Mucosa of gallbladder (tissue), 1 donor: ENCODE measurements around the gene IGFBP4. TPM values are rescaled to one million over a fixed set of nuclear protein-coding genes. Genes with fewer than 3 reads are reported as not detected.

Experiments used
- DNase-seq: peaks from one replicate; pipeline ENCODE4 v3.0.0-alpha.2; 2020; ENCODE audit warnings: low spot score
- total RNA-seq: library from RNA; stranded (reverse); gene quantifications from one replicate; pipeline ENCODE4 v1.2.1, GENCODE V29; 2021
- donor health status: DM: no; HTN: no; CAD: no.

IGFBP4 gene
- total RNA-seq, 1 donor from 2014 or later = 351 TPM

DNA sequence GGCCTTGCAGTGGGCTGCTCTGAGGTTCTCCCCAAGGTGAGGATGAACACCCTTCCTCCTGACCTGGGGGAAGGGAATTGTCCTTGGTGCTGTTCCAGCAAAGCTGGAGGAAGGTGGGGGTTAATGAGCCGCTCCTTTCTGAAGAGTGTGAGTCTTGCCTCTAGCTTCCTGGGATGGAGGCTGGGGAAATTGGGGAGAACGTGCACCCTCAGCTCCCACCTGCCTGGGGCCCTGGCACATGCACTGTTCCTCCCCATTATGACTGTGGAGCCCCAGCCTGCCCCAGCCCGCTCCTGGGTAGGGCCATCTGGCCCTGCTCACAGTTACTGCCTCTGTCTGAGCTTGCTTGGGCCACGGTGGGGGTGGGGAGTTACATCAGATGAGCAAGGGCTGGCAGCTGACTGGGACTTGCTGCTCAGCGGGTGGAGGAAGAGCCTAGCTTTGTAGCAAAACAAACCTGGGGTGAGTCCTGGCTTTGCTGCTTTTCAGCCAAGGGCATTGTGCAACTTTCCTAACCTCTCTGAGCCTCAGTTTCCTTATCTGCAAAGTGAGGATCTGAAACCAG, 47.1 kb downstream of the IGFBP4 start:
- DNase-seq = peak; percentile 67

DNA sequence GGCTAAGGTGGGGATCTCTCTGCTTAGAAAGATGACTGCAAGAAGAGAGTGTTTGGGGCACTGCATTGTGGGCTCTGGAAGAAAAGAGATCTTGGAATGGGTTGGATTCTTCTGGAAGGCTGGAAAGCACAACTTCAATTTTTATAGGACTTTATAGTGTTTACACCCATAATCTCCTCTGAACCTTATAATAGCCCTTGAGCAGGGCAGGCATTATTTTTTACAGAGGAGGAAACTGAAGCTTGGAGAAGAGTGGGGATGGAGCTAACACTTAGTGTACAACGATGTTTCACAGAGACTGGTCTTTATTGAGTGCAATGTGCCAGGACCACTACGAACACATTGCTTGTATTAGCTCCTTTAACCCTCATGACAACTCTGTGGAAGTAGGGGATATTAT, 47.7 kb downstream of the IGFBP4 start:
- DNase-seq = no peak

DNA sequence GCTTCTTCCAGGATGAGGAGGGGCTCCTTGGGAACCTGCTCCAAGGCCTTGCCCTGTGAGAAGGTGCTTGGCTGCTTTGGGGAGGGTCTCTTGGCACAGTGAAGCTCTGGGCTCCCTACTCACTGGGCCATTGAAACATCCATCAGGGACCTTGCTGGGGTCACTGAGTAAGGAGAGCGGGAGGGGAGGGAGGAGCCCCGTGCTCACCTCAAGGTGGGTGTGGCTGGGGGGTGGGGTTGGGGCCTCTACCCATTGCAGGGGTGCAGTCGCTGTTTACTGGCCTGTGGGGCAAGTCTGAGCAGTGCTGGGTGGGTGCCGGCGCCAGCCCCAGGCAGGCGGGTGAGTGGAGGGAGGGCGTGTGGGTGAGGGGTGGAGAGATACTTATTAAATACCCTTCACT, 48.2 kb downstream of the IGFBP4 start:
- DNase-seq = no peak

DNA sequence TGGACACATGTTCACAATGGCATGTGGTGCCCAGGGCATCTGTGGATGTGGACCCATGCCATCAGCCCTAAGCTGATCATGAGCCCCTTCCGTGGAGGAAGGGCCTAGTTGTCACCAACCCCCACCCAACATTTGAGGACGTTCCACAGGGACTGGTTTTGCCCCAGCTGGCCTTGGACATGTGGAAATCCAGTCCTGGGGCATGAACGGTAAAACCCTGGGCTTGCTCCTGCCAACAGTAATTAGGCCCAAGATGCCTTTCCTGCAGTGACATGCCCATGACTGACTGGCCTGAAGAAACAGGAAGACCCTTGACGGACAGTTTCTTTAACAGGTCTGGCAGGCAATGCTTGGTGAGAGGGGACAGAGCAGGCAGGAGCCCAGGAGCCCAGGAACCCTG, 50.4 kb downstream of the IGFBP4 start:
- DNase-seq = no peak

DNA sequence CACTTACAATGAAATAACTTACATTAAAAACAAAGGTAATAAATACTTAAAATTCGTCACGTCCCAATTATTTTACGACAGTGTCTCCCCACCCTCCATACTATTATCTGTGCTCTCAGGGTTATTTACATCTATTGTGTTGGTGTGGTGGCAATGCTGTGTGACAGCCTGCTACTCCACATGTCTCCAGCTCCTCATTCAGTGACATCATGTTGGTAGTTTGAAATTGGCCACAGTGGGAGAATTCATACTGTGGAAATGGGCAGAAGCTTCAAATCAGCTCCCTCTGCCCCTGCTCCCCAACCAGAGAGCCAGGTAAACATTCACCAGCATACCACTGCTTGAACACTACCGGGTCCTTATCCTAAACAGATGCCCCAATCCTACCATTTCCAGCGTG, 51.9 kb downstream of the IGFBP4 start:
- no peak for DNase-seq

DNA sequence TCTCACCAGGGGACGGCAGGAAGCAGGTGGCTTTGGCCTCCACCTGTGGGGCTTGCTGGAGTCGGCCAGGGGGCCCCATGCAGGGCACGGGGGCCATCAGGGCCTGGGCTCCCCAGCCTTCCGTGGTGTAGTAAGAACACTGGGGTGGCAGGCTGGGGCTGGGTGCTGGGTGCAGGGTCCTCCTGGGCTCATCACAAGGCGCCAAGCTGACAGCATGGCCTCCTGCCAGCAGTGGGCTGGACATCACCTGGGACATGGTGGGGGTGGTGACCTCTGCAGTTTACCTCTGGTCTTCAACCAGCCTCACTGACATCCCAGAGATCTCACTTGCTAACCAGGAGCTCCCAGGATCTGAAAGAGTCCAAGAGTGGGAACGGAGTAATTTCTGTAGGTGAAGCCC, 52.9 kb downstream of the IGFBP4 start:
- no peak for DNase-seq

DNA sequence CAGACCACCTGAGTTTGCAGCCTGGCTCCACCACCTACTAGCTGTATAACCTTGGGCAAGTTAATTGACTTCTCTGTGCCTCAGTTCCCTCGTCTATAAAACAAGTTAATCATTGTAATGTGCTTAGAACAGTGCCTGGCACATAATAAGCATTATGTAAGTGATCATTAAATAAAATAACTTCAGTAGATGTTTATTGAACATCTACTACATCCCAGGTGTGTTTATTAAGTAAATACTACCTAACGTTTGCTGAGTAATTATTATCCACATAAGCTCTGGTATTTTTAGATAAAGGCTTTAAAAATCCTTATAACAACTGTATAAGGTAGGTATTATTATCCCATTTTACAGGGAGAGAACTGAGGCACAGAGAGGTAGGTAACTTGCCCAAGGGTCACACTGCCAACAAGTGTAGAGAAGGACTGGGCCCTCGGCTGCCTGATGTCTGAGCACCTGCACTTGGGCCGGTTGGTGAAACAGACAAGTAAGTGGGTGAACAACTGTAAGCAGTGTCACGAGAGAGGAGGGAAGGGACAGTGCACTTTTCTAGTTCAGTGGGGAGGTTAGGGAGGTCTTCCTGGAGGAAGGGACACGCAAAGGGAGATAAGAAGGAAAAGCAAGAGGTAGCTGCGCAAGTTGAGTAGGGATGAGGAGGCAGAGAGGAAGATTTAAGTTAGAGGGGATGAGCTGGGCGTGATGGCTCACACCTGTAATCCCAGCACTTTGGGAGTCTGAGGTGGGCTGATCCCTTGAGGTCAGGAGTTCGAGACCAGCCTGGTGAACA, 53.6 kb downstream of the IGFBP4 start:
- DNase-seq = no peak

DNA sequence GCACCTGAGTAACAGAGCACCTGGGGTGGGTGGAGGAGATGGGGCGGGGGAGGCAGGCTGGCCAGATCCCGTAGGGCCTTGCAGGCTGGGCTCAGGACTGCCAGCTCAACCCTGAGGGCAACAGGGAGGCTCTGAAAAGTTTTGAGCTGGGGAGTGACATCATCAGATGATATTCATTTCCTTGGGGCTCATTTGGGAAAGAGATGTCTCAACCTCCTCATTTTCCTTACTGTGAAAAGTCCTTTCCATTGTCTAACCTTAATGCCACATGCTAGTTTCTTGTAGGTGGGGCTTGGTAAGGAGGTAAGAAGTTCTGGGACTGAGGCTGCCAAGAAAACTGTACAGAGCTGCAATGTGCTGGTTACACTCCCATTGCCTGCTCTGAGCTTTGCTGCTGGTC, 54.4 kb downstream of the IGFBP4 start:
- no peak for DNase-seq

DNA sequence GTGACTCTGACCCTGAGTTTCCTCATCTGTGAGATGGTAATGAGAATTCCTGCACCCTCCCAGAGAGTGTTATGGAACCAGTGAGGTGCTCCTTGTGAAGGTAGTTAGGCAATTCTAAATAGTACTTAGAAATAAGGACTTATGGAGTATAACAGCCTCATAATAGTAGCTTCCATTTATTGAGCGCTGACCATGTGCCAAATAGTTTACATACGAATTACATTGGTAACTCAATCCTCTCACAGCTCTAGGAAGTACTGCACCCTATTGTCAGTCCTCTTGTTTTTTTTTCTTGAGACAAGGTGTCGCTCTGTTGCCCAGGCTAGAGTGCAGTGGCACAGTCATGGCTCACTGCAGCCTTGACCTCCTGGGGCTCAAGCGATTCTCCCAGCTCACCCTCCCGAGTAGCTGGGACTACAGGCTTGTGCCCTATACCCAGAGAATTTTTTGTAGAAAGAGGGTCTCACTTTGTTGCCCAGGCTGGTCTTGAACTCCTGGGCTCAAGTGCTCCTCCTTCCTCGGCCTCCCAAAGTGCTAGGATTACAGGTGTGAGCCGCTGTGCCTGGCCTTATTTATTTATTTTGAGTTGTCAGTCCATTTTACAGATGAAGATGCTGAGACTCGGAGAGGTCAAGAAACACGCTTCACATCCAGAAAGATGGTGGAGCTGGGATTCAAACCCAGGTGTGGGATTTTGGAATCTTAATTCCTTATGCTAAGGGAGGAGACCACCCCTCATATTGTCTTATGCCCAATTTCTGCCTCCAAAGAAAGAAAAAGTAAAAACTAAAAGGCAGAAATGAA, 55.2 kb downstream of the IGFBP4 start:
- DNase-seq = no peak

DNA sequence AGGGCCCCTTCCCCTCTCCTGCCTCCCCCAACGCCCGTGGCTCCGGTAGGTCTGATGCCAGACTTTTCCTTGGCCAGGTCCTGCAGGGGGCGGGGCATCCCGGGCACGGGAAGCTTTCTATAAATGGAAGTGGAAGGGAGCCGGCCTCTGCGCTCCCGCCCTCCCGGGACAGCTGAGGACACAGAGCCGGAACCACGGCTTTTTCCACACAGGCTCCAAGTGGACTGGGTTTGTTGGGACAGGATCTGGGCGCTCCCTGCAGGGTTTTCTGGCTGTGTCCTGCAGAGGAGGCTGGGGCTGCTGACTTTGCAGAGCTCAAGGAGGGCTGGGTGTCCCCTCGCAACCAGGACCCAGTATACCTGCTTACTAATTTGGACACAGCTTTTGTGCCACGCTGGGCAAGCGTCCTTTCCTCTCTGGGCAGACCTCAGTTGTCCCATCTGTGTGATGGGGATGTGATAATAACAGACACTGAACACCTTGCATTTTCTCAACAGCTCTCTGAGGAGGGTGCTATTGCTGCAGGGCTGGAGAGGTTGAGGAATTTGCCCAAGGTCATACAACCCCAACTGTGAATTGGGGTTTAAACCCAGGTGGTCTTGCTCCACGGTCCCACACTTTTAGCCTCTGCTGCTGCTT, 56.4 kb downstream of the IGFBP4 start:
- peak; percentile 90 for DNase-seq

DNA sequence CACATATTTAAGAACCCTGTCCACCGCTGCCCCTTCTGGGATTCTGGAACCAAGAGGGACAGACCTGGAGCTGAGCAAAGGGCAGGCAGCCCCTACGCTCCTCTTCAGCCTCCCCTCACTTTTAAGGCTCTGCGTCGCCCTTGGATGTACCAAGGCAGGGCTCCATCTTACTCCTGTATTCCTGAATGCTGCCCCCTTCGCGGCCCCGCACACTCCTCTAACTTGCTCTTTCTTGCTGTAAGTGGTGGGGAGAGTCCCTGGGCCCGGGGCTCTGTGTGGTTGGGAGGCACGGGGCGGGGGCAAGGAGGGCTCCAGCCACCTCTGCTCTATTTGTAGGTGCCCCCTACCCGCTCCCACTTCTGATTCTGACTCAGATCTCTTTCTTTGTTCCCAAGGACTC, 56.9 kb downstream of the IGFBP4 start:
- no peak for DNase-seq

DNA sequence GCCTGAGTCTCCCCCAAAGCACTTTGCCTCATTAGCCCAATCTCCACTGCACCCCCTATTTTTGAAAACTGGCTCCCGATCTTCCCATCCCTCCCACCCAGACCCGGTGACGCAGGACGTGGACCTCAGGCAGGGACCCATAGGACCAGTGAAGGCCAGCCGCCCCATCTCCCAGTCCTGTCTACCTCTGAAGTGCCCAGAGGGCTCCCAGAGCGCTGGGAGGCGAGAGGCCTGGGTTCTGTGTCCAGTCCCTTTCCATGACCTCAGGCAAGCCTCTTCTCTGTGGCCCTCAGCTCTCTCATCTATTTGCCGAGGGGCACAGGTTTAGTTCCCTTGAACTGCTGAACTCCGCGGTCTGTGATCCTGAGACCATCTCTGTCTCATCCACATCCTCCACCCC, 57.5 kb downstream of the IGFBP4 start:
- no peak for DNase-seq

DNA sequence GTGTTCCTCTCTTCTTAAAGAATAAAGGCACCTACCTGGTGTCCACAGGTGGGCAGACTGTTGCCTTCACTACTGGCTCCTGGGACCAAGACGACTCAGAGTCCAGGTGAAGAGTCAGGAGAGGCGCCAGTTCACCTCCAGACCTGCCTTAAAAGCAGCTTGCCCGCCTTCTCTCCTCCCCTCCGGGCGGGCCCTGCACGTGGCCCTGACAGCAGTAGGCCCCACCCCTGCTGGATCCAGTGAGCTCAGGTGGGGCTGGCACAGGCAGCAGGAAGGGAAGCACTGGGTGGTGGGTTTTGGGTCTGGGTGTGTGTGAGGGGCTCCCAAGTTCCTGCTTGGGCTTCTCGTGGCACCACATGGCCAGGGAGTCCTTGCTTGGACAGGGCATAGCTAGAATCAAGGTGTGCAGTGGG, 58.3 kb downstream of the IGFBP4 start, which contains the start of gene TNS4:
TSS of gene TNS4 (minus strand) at position 125 of the 413 bp plus-strand sequence. CDS start 5,198 bp downstream, outside the sequence.
- DNase-seq = no peak

DNA sequence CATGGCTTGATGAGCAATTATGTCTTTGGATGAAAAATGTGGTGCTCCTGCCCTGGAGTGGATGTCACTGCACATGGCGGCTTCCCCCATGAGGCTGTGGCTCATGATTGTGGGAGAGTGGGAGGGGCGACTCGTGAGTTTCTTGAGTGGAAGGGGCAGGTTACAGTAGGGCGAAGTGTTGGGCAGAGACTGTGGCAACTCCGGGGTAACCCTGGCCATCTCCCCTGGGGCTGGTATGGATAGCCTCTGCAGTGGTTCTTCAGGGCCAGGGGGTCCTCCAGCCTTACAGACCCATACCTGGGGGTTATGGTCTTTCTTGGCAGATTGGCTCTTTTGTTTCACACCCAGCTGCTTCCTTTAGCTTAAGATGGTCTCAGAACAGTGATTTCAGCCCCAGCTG, 59.5 kb downstream of the IGFBP4 start:
- DNase-seq = no peak

DNA sequence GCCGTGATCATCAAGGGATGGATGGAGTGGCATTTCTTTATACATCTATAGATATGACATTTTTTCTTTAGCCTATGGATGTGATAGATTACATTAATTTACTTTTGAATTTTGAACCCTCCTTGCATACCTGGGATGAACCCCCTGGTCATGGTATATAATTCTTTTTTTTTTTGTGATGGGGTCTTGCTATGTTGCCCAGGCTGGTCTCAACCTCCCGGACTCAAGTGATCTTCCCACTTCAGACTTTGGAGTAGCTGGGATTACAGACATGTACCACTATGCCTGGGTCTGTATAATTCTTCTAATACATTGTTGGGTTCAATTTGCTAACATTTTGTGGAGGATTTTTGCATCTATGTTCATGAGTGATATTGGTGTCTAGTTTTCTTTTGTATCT, 59.9 kb downstream of the IGFBP4 start:
- no peak for DNase-seq

DNA sequence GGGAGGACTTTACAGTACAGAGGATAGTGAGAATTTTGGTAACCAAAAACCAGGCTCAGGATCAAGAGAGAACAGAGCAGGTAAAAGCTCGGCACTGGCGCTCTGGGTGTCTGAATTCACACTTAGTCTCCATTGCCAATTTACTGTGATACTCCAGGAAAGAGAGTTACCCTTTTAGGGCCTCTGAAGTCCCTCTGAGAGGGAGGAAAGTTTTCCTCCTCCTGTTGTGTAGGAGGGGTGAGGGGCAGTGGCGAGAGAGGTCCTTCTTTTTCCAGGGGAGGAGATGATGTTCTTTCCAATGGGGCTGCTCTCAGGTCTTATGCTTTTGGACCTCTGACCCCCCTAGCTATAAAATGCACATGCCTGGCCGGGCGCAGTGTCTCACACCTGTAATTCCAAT, 63.5 kb downstream of the IGFBP4 start:
- no peak for DNase-seq

Other genes starting within 250 kb of the IGFBP4 start
- gene WIPF2, start 224.1 kb upstream of the IGFBP4 start, total RNA-seq = 64.1 TPM
- 6.8 TPM for gene CDC6, start 155.6 kb upstream of the IGFBP4 start, total RNA-seq
- gene RARA, start 134.3 kb upstream of the IGFBP4 start, total RNA-seq = 39.4 TPM
- 1.9 TPM for gene GJD3, start 78.7 kb upstream of the IGFBP4 start, total RNA-seq
- 5.2 TPM for gene TOP2A, start 25.6 kb upstream of the IGFBP4 start, total RNA-seq
- gene TNS4, start 58.2 kb downstream of the IGFBP4 start, total RNA-seq = 0.23 TPM
- gene CCR7, start 122.0 kb downstream of the IGFBP4 start, total RNA-seq = 1.3 TPM
- gene SMARCE1, start 204.4 kb downstream of the IGFBP4 start, total RNA-seq = 90.5 TPM
- gene KRT222, start 221.7 kb downstream of the IGFBP4 start, total RNA-seq = 12.7 TPM